ENCODE measurements around the gene ITGA2B. TPM values are rescaled to one million over a fixed set of nuclear protein-coding genes. Genes with fewer than 3 reads are reported as not detected.
"Not testable (repeated sequence)": the region's sequence is repeated elsewhere in the genome, so short reads cannot be mapped to it uniquely, and the experiment has no call there.

The ITGA2B gene
- total RNA-seq, 1 donor from 2014 or later: 1.4 TPM

DNA sequence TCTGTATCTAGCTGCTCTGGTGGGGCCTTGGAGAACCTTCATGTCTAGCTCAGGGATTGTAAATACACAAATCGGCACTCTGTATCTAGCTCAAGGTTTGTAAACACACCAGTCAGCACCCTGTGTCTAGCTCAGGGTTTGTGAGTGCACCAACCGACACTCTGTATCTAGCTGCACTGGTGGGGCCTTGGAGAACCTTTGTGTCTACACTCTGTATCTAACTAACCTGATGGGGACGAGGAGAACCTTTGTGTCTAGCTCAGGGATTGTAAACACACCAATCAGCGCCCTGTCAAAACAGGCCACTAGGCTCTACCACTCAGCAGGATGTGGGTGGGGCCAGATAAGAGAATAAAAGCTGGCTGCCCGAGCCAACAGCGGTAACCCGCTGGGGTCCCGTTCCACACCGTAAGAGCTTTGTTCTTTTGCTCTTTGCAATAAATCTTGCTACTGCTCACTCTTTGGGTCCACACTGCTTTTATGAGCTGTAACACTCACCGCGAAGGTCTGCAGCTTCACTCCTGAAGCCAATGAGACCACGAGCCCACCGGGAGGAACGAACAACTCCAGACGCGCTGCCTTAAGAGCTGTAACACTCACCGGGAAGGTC is 19.9 kb downstream of the ITGA2B start:
- not testable (repeated sequence) for DNase-seq (ENCODE audit: low spot score)

DNA sequence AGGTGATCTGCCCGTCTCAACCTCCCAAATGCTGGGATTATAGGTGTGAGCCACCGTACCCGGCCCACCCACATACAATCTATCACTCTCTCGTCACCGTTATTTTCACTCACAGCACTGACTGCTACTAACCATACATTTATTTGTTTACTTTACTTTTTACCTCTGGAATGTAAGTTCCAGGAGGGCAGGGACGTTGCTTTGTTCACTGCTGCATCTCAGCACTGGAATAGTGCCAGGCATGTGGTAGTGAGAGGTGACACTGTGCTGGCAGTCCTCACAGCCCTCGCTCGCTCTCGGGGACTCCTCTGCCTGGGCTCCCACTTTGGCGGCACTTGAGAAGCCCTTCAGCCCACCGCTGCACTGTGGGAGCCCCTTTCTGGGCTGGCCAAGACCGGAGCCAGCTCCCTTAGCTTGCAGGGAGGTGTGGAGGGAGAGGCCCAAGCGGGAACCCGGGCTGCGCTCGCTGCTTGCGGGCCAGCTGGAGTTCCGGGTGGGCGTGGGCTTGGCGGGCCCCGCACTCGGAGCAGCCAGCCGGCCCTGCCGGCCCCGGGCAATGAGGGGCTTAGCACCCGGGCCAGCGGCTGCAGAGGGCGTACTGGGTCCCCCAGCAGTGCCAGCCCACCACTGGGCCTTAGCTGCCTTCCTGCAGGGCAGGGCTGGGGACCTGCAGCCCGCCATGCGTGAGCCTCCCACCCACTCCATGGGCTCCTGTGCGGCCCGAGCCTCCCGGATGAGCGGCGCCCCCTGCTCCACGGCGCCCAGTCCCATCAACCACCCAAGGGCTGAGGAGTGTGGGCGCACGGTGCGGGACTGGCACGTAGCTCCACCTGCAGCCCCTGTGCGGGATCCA is 20.8 kb downstream of the ITGA2B start:
- DNase-seq (ENCODE audit: low spot score): not testable (repeated sequence)

DNA sequence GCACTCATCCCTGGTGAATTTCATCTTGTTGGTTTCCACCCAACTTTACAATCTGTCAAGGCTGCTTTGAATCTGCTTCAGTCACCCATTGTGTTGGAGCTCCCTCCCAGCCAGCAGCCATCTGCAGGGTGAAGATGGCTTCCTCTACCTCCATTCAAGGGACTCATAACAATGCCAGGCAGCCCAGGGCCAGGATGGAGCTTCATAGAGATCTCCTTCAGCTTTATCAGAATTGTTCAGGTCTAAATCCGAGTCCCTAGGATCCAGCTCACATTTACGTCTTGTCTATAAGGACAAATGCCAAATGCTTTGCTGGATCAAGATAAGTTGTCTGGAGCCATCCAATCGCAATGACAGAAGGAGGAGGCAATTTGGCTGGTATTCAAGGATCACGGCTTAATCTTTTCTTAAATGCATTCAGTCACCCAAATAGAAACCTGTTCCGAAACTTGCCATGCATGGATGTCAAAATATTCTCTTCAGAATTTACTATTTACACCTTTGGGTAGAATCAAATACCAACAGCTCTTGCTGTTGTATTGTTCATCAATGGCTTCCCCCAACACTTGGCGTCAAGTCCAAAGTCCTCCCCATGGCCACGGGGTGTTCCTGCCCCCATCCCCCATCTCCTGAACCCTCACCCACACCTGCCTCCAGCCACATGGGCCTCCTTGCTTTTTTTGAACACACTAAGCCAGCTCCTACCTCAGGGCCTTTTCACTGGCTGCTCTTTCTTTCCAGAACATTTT is 22.0 kb downstream of the ITGA2B start:
- DNase-seq (ENCODE audit: low spot score): no peak

DNA sequence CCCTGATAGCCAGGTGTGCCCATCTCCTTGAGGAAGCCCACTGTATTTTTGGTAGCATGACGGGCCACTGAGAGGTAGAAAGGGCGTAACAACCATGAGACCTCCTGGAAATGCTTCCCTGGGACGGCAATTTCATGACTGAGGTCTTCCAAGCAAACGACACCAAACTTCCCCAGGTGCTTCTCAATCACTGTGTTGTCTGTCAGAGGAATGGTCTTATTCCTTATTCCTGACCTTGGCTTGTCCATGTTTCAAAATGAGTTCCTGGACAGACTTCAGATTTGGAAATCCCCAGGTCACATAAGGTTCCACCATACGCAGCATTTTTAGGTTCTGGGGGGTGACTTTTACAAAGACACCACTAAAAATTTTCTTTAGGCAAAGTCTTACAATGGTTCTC is 24.4 kb downstream of the ITGA2B start:
- not testable (repeated sequence) for DNase-seq (ENCODE audit: low spot score)

DNA sequence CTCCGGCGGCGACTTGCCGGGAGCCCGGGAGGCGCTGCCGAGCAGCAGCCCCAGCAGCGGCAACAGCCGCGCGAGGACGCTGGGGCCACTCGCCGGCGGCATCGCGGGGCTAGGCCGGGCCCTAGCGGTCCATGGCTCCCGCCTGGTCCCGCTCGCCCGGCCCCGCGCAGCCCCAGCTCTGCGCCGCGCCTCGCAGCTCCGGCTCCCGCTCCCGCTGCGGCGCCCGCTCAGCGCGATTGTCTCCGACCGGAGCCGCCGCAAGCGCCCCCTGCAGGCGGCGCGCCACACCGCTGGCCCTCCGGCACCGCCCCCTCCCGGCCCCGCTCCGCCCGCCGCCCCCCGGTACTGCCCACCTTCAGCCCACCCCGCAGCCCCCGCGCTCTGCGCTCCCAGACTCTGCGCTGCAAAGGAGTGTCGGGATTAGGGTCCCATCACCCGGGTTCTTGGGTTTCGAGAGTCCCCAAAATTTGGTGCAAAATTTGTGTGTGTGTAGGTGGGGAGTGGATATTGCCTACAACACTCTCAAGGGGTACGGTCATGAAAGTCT is 25.8 kb downstream of the ITGA2B start, which contains the start of gene FAM171A2:
TSS of gene FAM171A2 (minus strand) at position 241 of the 547 bp plus-strand sequence. CDS start at position 102, 139 bp downstream.
- no peak for DNase-seq (ENCODE audit: low spot score)

DNA sequence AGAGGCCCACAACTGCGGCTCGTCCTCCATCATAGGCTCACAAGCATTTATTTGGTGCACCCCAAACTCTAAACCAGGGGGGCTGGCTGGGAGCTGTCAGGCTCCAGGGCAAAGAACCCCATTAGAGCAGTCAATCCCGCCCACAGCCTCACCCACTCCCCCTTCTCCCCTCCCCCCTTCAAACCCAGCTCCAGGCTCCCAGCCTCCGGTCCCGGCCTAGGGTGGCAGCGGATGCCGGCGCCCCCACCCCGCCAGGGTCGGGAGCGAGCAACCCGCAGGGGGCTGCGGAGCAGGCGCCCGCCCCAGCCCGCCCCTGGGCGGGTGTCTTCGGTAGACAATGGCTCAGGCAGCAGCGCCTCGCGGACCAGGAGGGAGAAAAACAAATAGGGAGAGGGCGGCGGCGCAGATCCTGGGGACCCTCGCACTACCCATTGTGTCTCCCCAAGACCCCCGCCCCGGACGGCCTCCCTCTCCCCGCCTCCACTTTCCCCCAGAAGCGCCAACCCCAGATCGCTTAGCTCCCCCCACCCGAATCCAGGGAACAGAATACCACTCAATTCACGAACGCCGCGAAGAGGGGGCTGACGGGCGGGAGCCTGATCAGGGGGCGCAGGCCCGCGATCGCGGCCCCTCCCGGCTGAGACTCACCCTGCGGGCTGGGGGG is 26.4 kb downstream of the ITGA2B start:
- no peak for DNase-seq (ENCODE audit: low spot score)

DNA sequence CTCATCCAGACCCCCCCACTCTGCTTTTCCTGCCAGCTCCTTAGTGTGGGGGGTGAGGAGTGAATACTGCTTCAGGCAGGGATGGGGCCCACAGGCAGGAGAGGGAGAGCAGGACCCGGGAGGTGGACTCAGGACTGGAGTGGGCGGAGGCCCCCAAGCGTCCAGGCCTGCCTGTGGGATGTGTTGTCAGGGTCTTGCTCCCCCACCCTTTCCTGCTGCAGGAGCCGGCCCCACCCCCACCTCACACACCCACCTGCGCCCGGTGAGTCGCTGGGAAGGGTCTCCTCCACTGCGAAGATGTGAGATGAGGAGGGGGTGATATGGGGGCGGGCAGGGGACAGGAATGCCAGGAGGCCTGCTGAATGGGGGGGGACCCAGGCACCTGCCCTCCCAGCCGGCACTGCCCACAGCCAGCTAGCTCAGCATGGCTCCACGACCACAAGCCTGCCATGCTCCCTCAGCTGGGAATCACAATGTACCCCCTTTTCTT is 26.9 kb downstream of the ITGA2B start:
- DNase-seq (ENCODE audit: low spot score): no peak

DNA sequence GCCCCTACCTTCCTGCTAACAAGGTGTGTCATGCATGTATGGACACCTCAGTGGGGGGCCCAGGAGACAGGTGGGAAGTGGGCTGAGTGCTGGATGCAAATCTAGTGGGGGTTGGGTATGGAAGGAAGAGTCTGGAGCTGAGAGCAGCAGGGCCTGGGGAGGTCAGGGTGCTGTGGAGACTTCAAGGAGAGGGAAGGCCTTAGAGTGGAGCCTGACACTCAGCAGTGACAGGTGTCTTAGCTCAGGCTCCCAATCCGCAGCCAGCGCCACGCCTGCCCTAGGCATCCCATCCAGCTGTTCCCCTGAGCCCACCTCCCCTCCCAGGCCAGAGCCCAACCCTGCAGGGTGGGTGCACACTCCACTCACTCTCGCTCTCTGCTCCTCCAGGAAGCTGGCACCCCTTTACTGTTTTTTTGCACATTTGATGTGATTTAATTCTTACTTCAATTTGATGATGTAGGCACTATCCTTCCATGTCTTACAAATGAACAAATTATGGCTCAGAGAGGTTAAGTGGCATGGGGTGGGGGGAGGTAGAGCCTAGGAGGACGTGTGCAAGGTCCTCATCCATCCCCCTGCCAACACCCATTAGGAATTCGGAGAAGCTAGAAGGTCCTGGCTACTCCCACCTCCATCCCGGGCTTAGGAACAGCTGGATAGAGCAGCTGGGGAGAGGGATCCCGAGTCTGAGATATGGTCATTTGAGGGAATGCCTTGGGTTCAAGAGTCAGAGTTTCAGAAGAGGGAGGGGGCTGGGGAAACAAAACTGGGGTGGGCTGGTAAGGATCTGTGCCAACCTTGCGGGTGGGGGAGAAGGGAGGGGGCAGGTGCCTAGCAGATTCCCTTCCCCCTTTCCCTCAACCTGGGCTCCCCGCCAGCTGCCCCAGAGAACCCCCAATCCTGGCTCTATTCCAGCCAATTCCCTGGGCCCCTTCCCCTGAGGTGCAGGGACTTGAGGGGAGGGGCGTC is 27.9 kb downstream of the ITGA2B start:
- DNase-seq (ENCODE audit: low spot score): no peak

DNA sequence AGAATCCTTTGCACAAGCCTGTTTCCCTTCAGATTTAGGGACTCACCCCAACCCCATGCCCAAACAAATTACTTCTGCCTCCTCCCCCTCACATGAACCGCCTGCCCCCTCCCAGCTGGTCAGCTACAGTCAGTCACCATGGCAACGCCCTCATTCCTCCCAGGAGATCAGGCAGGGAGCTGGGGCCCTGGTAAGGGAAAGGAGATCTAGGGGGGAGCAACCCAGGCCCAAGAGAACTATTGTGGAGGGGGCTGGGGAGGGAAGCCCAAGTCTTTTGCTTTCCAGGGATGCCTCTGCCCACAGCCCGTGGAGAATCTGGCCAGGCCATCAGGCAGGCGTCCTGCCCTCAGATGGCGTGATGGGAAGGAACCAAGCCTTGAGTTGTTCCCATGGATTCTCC is 28.6 kb downstream of the ITGA2B start:
- no peak for DNase-seq (ENCODE audit: low spot score)

DNA sequence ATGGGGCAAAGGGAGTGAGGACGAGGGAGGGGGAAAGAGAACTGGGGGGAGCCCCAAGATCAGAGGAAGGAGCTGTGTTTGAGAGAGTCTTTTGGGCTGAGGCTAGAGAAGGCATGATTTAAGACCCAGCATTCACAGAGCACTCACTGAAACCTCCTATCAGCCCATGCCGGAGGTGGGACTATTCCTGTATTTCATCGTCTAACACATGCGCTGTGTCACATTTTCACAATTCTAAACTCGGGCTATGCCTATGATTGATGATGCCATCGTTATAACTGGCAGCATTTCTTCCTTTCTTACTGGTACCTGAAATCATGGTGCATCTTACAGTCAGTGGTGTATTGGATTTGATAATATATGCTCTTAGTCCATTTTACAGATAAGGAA is 29.3 kb downstream of the ITGA2B start:
- DNase-seq (ENCODE audit: low spot score): no peak

DNA sequence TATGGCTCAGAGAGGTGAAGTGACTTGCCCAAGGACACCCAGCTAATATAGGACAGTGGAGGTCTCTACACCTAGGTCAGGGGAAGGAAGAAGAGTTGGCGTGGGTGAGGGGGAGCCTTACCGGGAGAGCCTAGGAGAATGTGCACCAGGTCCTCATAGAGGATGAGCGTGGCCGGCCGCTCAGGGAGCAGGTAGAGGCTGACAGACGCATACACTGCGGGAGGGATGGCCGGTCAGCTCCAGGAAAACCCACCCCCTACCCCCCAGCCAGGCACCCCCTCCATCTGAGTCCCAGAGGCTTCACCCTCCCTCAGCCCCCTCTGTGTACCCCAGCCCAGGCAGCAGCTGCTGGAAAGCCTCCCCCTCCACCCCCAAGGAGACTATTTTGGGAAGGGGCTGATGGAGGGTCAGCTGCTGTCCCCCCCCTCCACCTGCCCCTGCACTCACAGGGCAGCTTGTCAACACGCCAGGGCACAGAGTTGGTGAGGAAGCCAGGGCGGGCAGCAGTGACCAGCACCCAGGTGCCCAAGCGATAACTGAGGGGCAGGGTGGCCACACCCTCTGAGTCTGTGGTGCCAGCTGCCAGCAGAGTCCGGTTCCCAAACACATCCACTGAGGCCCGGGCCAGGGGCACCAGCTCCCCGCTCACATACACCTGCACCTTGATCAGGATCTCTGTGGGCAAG is 29.8 kb downstream of the ITGA2B start:
- no peak for DNase-seq (ENCODE audit: low spot score)

DNA sequence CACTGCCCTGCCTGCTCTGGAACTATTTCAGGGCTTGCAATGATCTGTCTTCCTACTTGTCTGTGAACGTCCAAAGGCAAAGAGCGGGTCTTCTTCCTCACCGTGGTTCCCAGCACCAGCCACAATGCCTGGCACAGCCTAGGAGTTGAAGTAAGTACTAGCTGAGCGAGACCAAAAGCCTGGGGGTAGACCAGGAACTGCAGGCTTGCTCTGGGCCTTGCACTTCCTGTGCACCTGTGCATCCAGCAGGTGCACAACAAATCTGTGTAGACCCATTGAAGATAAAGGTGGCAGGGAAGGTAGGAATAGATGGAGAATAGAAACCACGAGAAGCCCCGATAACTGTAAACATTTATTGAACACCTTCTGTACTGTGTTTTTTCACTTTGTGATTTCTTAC is 30.4 kb downstream of the ITGA2B start:
- DNase-seq (ENCODE audit: low spot score): no peak

DNA sequence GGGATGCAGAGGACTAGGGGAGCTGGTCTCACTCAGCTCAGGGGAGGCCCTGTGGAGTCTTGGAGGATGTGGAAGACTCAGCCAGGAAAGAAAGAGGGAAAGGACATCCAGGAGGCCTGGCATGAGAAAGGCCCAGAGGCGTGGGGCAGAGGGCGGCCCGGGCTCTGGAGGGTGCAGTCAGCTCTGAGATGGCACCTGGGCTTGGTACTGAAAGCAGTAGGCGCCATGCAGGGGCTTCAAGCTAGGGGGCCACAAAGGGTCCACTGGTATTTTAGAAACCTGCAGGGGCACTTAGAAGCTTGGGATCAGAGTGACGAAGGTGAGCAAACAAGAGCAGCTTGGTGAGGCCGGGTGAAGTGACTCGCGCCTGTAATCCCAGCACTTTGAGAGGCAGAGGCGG is 31.4 kb downstream of the ITGA2B start:
- no peak for DNase-seq (ENCODE audit: low spot score)

DNA sequence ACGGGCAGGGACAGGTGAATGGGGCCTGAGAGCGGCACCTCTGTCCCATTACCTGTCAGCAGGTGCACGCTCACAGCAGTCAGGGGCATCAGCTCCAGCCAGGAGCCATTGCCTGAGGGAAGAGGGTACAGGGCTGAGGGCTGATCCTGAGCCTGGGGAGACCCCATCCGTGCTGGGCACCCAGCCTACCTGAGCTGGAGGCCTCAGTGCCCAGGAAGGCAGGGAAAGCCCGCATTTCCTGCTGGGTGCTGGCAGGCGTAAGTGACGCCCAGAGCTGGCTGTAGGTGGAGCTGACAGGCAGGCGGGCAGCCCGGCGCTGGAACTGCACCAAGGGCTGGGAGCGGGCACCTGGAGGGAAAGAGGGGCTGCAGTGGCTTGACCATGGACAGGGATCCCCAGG is 33.2 kb downstream of the ITGA2B start:
- DNase-seq (ENCODE audit: low spot score): no peak

DNA sequence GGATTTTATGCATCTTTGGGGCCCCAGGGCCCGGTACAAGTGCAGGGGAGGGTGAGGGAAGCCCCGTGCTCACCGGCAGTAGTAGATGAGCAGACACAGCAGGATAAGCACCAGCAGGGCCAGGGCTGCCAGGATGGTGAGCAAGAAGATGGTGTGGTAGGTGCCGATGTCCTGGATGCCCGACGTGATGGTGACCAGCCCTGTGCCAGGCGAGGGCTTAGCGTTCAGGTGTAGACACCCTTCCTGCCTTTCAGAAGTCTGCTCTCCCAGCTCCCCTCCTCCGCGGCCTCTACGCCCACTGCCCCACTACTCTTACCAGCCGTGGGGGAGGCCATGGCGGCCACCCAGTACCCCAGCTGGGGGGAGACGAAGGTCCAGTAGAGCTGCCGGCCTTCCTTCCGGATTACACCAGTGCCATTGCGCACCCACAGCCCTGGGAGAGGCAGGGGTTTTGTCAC is 33.8 kb downstream of the ITGA2B start:
- no peak for DNase-seq (ENCODE audit: low spot score)

DNA sequence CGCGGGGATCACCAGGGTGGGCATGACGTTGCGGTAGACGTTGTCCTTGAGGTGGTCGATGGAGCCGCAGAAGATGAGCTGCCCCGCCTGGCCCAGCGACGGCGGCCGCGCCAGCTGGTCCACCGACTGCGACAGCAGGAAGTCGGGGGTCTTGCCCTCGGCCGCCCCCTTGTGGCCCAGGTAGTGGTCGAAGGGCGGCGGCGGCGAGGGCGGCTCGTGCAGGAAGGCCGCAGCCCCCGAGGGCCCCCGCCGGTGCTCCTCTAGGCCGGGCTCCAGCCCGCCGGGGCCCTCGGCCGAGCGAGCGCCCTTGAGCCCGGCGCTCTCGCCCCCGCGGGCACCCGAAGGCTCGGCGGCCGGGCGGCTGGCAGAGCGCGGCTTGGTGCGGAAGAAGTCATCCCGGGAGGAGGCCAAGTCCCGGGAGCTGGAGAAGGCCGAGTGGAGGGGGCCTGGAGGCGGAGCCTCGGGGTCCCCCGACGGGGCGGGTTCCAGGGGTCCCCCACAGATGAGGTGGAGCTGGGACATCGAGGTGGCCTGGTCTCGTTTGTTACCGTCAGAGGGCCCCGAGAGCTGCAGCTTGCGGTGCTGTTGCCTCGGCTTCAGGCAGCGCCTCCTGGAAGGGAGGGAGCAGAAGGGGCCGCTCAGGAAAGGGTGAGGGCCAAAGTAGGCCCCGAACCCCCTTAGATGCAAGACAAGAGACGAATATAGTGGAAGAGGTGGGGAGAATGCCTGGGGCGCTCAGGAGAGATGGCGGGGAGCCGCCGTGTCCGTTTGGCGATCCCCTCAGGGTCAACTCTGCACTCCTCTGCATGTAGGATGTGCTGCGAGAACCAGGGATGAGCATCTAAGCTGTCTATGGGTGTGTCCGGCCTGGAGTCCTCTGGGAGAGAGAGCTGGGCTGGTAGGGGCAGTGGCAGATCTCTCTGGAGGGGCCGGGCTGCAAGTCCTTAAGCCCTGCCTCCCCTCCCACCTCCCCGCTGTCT is 34.6 kb downstream of the ITGA2B start:
- no peak for DNase-seq (ENCODE audit: low spot score)

DNA sequence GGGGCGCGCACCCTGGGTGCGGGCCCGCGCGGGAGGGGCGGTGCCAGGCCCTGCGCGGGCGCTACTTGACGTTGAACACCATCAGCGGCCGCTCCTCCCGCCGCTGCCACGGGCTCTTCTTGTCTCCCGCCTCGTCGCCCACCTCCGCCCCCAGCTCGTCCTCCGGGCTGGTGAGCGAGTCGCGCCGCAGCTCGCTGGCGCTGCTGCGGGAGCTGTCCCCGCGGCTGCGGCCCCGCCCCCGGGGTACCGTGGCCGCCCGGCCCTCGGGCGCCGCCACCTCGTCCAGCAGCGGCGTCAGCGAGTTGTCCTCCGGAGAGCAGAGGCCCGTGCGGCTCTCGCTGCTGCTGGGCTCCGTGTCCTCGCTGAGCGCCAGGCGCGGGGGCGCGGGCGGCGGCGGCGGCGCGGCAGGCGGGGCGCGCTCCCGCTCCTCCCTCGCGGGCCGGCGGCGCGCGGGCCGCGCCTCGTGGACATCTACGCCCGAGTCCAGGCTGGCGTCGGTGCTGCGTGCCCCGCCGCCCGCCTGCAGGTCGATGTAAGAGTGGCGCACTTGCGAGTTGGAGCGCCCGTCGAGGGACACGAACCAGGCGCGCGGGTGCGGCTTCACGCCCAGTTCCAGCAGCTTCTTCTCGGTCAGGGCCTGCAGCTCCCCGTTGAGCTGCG is 35.6 kb downstream of the ITGA2B start:
- DNase-seq (ENCODE audit: low spot score): no peak
